Esophagus muscularis mucosa (tissue), 4 donors: ENCODE data around the gene BTRC. TPM values are rescaled to one million over a fixed set of nuclear protein-coding genes. Genes with fewer than 3 reads are reported as not detected.
"Not testable (repeated sequence)": the region's sequence is repeated elsewhere in the genome, so short reads cannot be mapped to it uniquely, and the experiment has no call there.

Experiments
- DNase-seq: peaks from one replicate; pipeline ENCODE4 v3.0.0-alpha.2; 2017; ENCODE audit errors: extremely low spot score
- H3K27ac ChIP-seq, 4 donors: fragments of 200-600 bp; sonication (generic); replicated peaks in 1 of 4; 1 replicate in 3 of 4; 2 replicates in 1 of 4; pipeline ENCODE4 v1.5.1; 2016 to 2019; ENCODE audit warnings: mild to moderate bottlenecking in 1 of 4
- H3K27me3 ChIP-seq, 4 donors: fragments of 200-600 bp; sonication (generic); one replicate each; pipeline versions ENCODE4 v1.5.1 to v1.6.0; 2016 to 2019
- H3K36me3 ChIP-seq, 4 donors: fragments of 200-600 bp; sonication (generic); one replicate each; pipeline ENCODE4 v1.5.1; 2016 to 2019
- H3K4me1 ChIP-seq, 4 donors: fragments of 200-600 bp; sonication (generic); one replicate each; pipeline ENCODE4 v1.5.1; 2016 to 2019
- H3K4me3 ChIP-seq, 4 donors: fragments of 200-600 bp; sonication (generic); 1 replicate in 2 of 4; 2 replicates in 2 of 4; pipeline ENCODE4 v1.5.1; 2016 to 2019; ENCODE audit warnings: mild to moderate bottlenecking in 4 of 4, moderate library complexity in 1 of 4
- H3K9me3 ChIP-seq, 4 donors: fragments of 200-600 bp; sonication (generic); 1 replicate in 3 of 4; 2 replicates in 1 of 4; pipeline ENCODE4 v1.5.1; 2016 to 2019
- CTCF ChIP-seq, 3 experiments: fragments of 200-600 bp in 2 of 3; fragments of 450-650 bp in 1 of 3; sonication (generic) in 2 of 3; IDR thresholded peaks; one replicate each; pipeline ENCODE4 v1.5.1; 2017 to 2019; ENCODE audit warnings: antibody characterized with exemption in 3 of 3, mild to moderate bottlenecking in 2 of 3, moderate library complexity in 1 of 3
- EP300 ChIP-seq: sonication (generic); formaldehyde crosslinking; IDR thresholded peaks from one replicate; pipeline ENCODE4 v1.6.1; 2017; ENCODE audit warnings: antibody characterized with exemption
- POLR2A ChIP-seq: fragments of 450-650 bp; IDR thresholded peaks from one replicate; pipeline ENCODE4 v1.6.1; 2017; ENCODE audit warnings: antibody characterized with exemption, moderate library complexity, mild to moderate bottlenecking, low read depth
- POLR2AphosphoS5 ChIP-seq, 2 donors: sonication (generic); formaldehyde crosslinking; IDR thresholded peaks; one replicate each; pipeline ENCODE4 v1.6.1; 2017; ENCODE audit warnings: antibody characterized with exemption in 2 of 2
- WGBS: methylation state at CpG from one replicate; pipeline ENCODE4 v1.1.5; 2018; 5-methylcytosine and 5-hydroxymethylcytosine counted together
- intact Hi-C: fragments of 100-400 bp; cut with DNase I; formaldehyde crosslinking; loops from one replicate; pipeline ENCODE4 v1.15.1; 2023
- total RNA-seq, 4 donors: library from RNA; depleted of rRNA; stranded (reverse); fragments of >200 nt; gene quantifications; one replicate each; pipeline versions ENCODE4 v1.1.0 to v1.2.1, GENCODE V29; 2016

The BTRC gene
- total RNA-seq, 4 donors from 2014 or later, result 10.1 to 20.0 (median 10.4) TPM

- intact Hi-C loops, result no loop called here
- Histone ChIP-seq H3K27ac (no peak overlapping the region), H3K9me3 (no peaks in the 10 kb centered on the region), H3K27me3 (no peaks in the 10 kb centered on the region), H3K4me3 (no peak overlapping the region), H3K36me3 (peaks cover 0 to 8% (median 3%) of the 10 kb centered on the region in 4 donors), H3K4me1 (peaks cover 8 to 17% (median 12%) of the 10 kb centered on the region in 4 donors)
- no peak for TF ChIP-seq CTCF (IDR thresholded peaks at IDR 0.05)
- TF ChIP-seq POLR2A, result no peak
- TF ChIP-seq POLR2AphosphoS5 (IDR thresholded peaks at IDR 0.05), result no peak
- TF ChIP-seq EP300, result no peak
- DNase-seq, result no peak
- 93% methylated on average over 2 of the region's 2 CpGs for WGBS
These were observed 10.0 kb downstream of the BTRC start for GRCh38 chr10:101363850-101364400.

- Histone ChIP-seq H3K27ac (no peak overlapping the region), H3K4me3 (no peak overlapping the region), H3K36me3 (peaks cover 0 to 9% (median 4%) of the 10 kb centered on the region in 4 donors), H3K27me3 (no peaks in the 10 kb centered on the region), H3K4me1 (peaks cover 8 to 17% (median 12%) of the 10 kb centered on the region in 4 donors), H3K9me3 (no peaks in the 10 kb centered on the region)
- 94% methylated on average over 7 of the region's 7 CpGs for WGBS
- TF ChIP-seq POLR2A, result no peak
- intact Hi-C loops, result no loop called here
- DNase-seq, result no peak
These were observed 10.8 kb downstream of the BTRC start for GRCh38 chr10:101364721-101365120.

GRCh38 chr10:101367569-101368453 is 13.8 kb downstream of the BTRC start:
- TF ChIP-seq CTCF (IDR thresholded peaks at IDR 0.05) (no peak), EP300 (no peak), POLR2A (no peak), POLR2AphosphoS5 (IDR thresholded peaks at IDR 0.05) (no peak)
- Histone ChIP-seq H3K36me3 (peaks cover 0 to 9% (median 6%) of the 10 kb centered on the region in 4 donors), H3K4me1 (peaks cover 8 to 17% (median 12%) of the 10 kb centered on the region in 4 donors), H3K27me3 (no peaks in the 10 kb centered on the region), H3K9me3 (no peaks in the 10 kb centered on the region), H3K4me3 (no peak overlapping the region), H3K27ac (no peak overlapping the region)
- DNase-seq, result no peak
- intact Hi-C loops, result no loop called here
- WGBS, result 84% methylated on average over 9 of the region's 9 CpGs

GRCh38 chr10:101373063-101373462 is 19.1 kb downstream of the BTRC start:
- H3K4me1 ChIP-seq, result peaks cover 0 to 1% (median under 1%) of the 10 kb centered on the region in 4 donors
- H3K27me3 ChIP-seq, result no peaks in the 10 kb centered on the region
- H3K27ac ChIP-seq, result no peak overlapping the region
- no peak for DNase-seq
- H3K4me3 ChIP-seq, result no peak overlapping the region
- no peaks in the 10 kb centered on the region for H3K9me3 ChIP-seq
- TF ChIP-seq POLR2A, result no peak
- TF ChIP-seq EP300, result no peak
- TF ChIP-seq POLR2AphosphoS5 (IDR thresholded peaks at IDR 0.05), result no peak
- TF ChIP-seq CTCF (IDR thresholded peaks at IDR 0.05), result no peak
- 98% methylated on average over 1 of the region's 1 CpG for WGBS
- intact Hi-C loops, result no loop called here
- H3K36me3 ChIP-seq, result peaks cover 0 to 5% (median 2%) of the 10 kb centered on the region in 4 donors

GRCh38 chr10:101373993-101374392 is 20.0 kb downstream of the BTRC start:
- intact Hi-C loops, H3K27ac ChIP-seq: not testable (repeated sequence)

More at GRCh38 chr10:101373993-101374392, 20.0 kb downstream of the BTRC start:
- not testable (repeated sequence) for DNase-seq, H3K4me3 ChIP-seq, H3K4me1 ChIP-seq, H3K9me3 ChIP-seq, H3K36me3 ChIP-seq, H3K27me3 ChIP-seq
- WGBS, result 98% methylated on average over 3 of the region's 3 CpGs
